CD14-positive monocyte (primary cell): ENCODE results near the gene KLF9. TPM values are rescaled to one million over a fixed set of nuclear protein-coding genes. Genes with fewer than 3 reads are reported as not detected.

Experiments
- DNase-seq, 3 donors: peaks; one replicate each; pipeline ENCODE4 v3.0.0-alpha.2; 2011 to 2022
- H2AFZ ChIP-seq: 2 replicates; pipeline ENCODE4 v1.6.0; 2012; ENCODE audit warnings: mild to moderate bottlenecking, low read depth, low read length, inconsistent platforms; ENCODE audit not compliant: insufficient read depth, poor library complexity, severe bottlenecking
- H3K27ac ChIP-seq, 2 donors: 1 replicate in 1 of 2; 2 replicates in 1 of 2; pipeline ENCODE4 v1.5.1; 2012 to 2013; ENCODE audit warnings: low read length in 2 of 2, control low read depth in 1 of 2, inconsistent platforms in 1 of 2, low read depth in 1 of 2, mild to moderate bottlenecking in 1 of 2
- H3K27me3 ChIP-seq, 2 donors: one replicate each; pipeline versions ENCODE4 v1.6.0 to v1.6.1; 2011 to 2013; ENCODE audit warnings: low read length in 2 of 2; ENCODE audit not compliant: control insufficient read depth in 2 of 2, insufficient read depth in 2 of 2
- H3K36me3 ChIP-seq, 2 donors: replicated peaks in 1 of 2; 1 replicate in 1 of 2; 2 replicates in 1 of 2; pipeline versions ENCODE4 v1.5.1 to v1.6.1; 2012 to 2013; ENCODE audit warnings: low read length in 2 of 2, control low read depth in 1 of 2, inconsistent platforms in 1 of 2, mild to moderate bottlenecking in 1 of 2; ENCODE audit not compliant: insufficient read depth in 2 of 2, control insufficient read depth in 1 of 2
- H3K4me1 ChIP-seq, 2 donors: 1 replicate in 1 of 2; 2 replicates in 1 of 2; pipeline versions ENCODE4 v1.5.1 to v1.6.1; 2012 to 2013; ENCODE audit warnings: low read length in 2 of 2, control low read depth in 1 of 2, inconsistent platforms in 1 of 2, mild to moderate bottlenecking in 1 of 2, moderate library complexity in 1 of 2; ENCODE audit not compliant: insufficient read depth in 2 of 2, control insufficient read depth in 1 of 2
- H3K4me2 ChIP-seq: replicated peaks from 2 replicates; pipeline ENCODE3; 2012; ENCODE audit warnings: low read length, moderate library complexity, mild to moderate bottlenecking; ENCODE audit not compliant: poor library complexity, severe bottlenecking; ENCODE audit errors: extremely low read depth
- H3K4me3 ChIP-seq, 3 experiments: fragments of 200-600 bp in 1 of 3; sonication (generic) in 1 of 3; replicated peaks in 1 of 3; 1 replicate in 2 of 3; 2 replicates in 1 of 3; pipeline ENCODE4 v1.5.1; 2011 to 2013; ENCODE audit warnings: low read length in 3 of 3, mild to moderate bottlenecking in 3 of 3, control low read depth in 2 of 3, low read depth in 2 of 3, inconsistent platforms in 1 of 3, moderate library complexity in 1 of 3
- H3K79me2 ChIP-seq: 2 replicates; pipeline ENCODE4 v1.6.0; 2012; ENCODE audit warnings: mild to moderate bottlenecking, control low read depth, inconsistent platforms, low read length, moderate library complexity; ENCODE audit not compliant: insufficient read depth
- H3K9ac ChIP-seq: 2 replicates; pipeline ENCODE4 v1.6.0; 2017; ENCODE audit warnings: low read length, mild to moderate bottlenecking; ENCODE audit not compliant: insufficient read depth, poor library complexity, severe bottlenecking
- H3K9me3 ChIP-seq, 2 donors: replicated peaks in 1 of 2; 1 replicate in 1 of 2; 2 replicates in 1 of 2; pipeline versions ENCODE4 v1.5.1 to v1.6.1; 2012 to 2013; ENCODE audit warnings: low read length in 2 of 2, control low read depth in 1 of 2; ENCODE audit not compliant: control insufficient read depth in 1 of 2, insufficient read depth in 1 of 2
- H4K20me1 ChIP-seq: 2 replicates; pipeline ENCODE4 v1.6.0; 2012; ENCODE audit warnings: mild to moderate bottlenecking, low read length, control low read depth, moderate library complexity; ENCODE audit not compliant: insufficient read depth
- H3K27ac Mint-ChIP-seq, 7 donors: one replicate each; pipeline ENCODE4 v1.8.0; 2020; ENCODE audit warnings: mild to moderate bottlenecking in 7 of 7, mixed read lengths in 7 of 7, moderate library complexity in 6 of 7, inconsistent platforms in 2 of 7
- H3K27me3 Mint-ChIP-seq, 3 donors: one replicate each; pipeline ENCODE4 v1.8.0; 2021 to 2022; ENCODE audit warnings: low read depth in 3 of 3, mild to moderate bottlenecking in 3 of 3, mixed read lengths in 3 of 3, moderate library complexity in 3 of 3, inconsistent platforms in 1 of 3
- H3K36me3 Mint-ChIP-seq, 2 donors: one replicate each; pipeline ENCODE4 v1.8.0; 2020; ENCODE audit warnings: mixed read lengths in 2 of 2, inconsistent platforms in 1 of 2, mild to moderate bottlenecking in 1 of 2
- H3K4me1 Mint-ChIP-seq: one replicate; pipeline ENCODE4 v1.8.0; 2020; ENCODE audit warnings: mild to moderate bottlenecking, mixed read lengths
- H3K4me3 Mint-ChIP-seq, 2 donors: one replicate each; pipeline ENCODE4 v1.8.0; 2020; ENCODE audit warnings: mild to moderate bottlenecking in 2 of 2, mixed read lengths in 2 of 2, moderate library complexity in 1 of 2
- H3K9me3 Mint-ChIP-seq, 7 donors: one replicate each; pipeline ENCODE4 v1.8.0; 2020 to 2022; ENCODE audit warnings: mixed read lengths in 7 of 7, mild to moderate bottlenecking in 6 of 7, moderate library complexity in 6 of 7, inconsistent platforms in 2 of 7
- WGBS: methylation state at CpG from one replicate; pipeline ENCODE4 v1.1.5; 2013; ENCODE audit warnings: missing lambda C conversion rate; ENCODE audit not compliant: insufficient coverage; 5-methylcytosine and 5-hydroxymethylcytosine counted together
- intact Hi-C, 2 donors: fragments of 100-400 bp; cut with micrococcal nuclease; formaldehyde crosslinking; loops; one replicate each; pipeline versions ENCODE4 v1.15.0 to v1.15.1; 2023
- polyA minus RNA-seq: library from RNA; depleted of rRNA, polyadenylated mRNA; stranded (reverse); fragments of >200 nt; gene quantifications from 2 replicates; pipeline ENCODE4 v1.2.3, GENCODE V29; 2012
- polyA plus RNA-seq, 3 donors: library from polyadenylated mRNA; depleted of rRNA in 1 of 3; unstranded in 2 of 3; stranded (reverse) in 1 of 3; fragments of 300-500 nt in 2 of 3; fragments of >200 nt in 1 of 3; fragmentation: Illumina TruSeq in 2 of 3; gene quantifications; 1 replicate in 2 of 3; 2 replicates in 1 of 3; pipeline ENCODE4 v1.2.3, GENCODE V29; 2012 to 2021
- total RNA-seq, 12 experiments: library from RNA in 1 of 12; stranded (reverse) in 1 of 12; fragments of 120-200 nt in 1 of 12; gene quantifications; one replicate each; pipeline ENCODE4 v1.2.4 and lab custom pipeline; 2013 to 2026; ENCODE audit warnings: mixed read lengths in 6 of 12, inconsistent platforms in 1 of 12
- TF ChIP-seq, protein P1 (sequence below): fragments of 200-600 bp; IDR thresholded peaks from one replicate; pipeline ENCODE4 v1.8.0; 2022; ENCODE audit warnings: antibody characterized with exemption, mild to moderate bottlenecking

KLF9 gene
- 12.1 TPM for total RNA-seq (2013)
- polyA plus RNA-seq (10 to 100 TPM in 1 of 3 donors, under 1 TPM in 2; 0.18 to 26.1 (median 0.72) TPM), polyA minus RNA-seq (16.9 and 22.8 TPM in 2 replicates), total RNA-seq (lab: John Stamatoyannopoulos, UW) (12.0 to 115 (median 76.2) reads per million in 11 experiments)

DNA sequence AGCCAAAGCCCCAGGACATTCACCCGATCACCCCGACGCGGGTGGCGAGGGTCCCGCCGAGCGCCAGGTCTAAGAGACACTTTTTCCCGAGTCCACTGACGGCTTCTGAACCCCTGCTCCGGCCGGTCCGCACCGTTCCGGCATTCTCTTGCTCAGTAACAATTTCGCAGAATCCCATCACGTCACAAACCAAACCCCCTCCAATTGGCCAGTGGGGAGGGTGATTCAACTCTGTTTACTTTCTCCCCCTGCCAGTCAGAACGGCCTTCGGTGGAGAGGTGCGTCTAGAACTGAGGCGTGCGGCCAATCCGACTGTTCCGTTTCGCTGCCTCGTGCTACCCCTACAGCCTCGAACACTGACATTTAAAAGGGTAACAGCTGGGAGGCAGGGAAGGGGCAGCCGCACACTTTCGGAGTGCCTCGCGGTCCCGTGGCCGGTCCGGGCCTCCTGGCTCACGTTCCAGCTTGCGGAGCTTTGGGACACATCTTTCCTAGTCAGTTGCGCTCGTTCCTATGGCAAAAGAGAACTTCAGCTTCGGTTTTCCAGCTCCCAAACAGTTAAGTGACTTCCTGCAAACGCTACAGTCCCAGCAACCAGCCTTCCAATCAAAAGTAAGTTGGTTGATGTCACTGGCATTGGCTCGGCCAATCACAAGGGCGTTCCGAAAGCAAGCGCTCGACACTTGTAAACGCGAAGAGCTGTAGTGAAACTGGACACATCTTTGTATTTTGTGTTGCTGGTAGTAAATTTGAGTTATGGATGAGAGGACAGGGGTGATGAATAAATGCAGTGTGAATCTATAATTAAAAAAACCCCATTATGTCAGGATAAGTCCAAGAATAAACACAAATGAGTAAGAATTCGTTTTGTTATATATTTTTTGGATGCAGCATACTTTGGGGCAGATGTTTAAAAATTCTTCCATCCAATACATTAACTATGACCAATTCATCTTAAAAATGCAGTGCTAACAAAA is at the start of gene KLF9:
TSS of gene KLF9 (minus strand) at position 859 of the 977 bp plus-strand sequence. CDS start 1,294 bp downstream, outside the sequence.
- TF ChIP-seq, protein P1, sequence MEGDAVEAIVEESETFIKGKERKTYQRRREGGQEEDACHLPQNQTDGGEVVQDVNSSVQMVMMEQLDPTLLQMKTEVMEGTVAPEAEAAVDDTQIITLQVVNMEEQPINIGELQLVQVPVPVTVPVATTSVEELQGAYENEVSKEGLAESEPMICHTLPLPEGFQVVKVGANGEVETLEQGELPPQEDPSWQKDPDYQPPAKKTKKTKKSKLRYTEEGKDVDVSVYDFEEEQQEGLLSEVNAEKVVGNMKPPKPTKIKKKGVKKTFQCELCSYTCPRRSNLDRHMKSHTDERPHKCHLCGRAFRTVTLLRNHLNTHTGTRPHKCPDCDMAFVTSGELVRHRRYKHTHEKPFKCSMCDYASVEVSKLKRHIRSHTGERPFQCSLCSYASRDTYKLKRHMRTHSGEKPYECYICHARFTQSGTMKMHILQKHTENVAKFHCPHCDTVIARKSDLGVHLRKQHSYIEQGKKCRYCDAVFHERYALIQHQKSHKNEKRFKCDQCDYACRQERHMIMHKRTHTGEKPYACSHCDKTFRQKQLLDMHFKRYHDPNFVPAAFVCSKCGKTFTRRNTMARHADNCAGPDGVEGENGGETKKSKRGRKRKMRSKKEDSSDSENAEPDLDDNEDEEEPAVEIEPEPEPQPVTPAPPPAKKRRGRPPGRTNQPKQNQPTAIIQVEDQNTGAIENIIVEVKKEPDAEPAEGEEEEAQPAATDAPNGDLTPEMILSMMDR = no peak
- H3K27me3 ChIP-seq = no peaks in the 10 kb centered on the region
- H2AFZ ChIP-seq = peak within 1 kb of the TSS; percentile 68
- Mint-ChIP-seq H3K4me3 (peak within 1 kb of the TSS; percentile 92 to 99), H3K27ac (peak within 1 kb of the TSS; percentile 98 to 100 (median 99)), H3K36me3 (peaks cover 0 to 1% of the 10 kb centered on the region in 2 donors), H3K4me1 (peaks cover 41% of the 10 kb centered on the region), H3K27me3 (peaks cover 0 to 4% (median 2%) of the 10 kb centered on the region in 3 donors), H3K9me3 (peaks cover 0 to 3% (median 0%) of the 10 kb centered on the region in 7 donors)
- peaks cover 28% of the 10 kb centered on the region for H4K20me1 ChIP-seq
- peak within 1 kb of the TSS; percentile 39 to 89 (median 89) for H3K4me3 ChIP-seq
- intact Hi-C loops = loop anchor here in 1 of 2 donors (5.0 kb wide), 1 partner anchor 477 kb away; no protein-coding TSS in a partner anchor
- H3K9me3 ChIP-seq = no peaks in the 10 kb centered on the region
- H3K36me3 ChIP-seq = no peaks in the 10 kb centered on the region
- H3K4me1 ChIP-seq = peaks cover 59 to 65% of the 10 kb centered on the region in 2 donors
- 0% methylated on average over 40 of the region's 48 CpGs for WGBS
- peak within 1 kb of the TSS; percentile 92 to 99 for H3K27ac ChIP-seq
- H3K4me2 ChIP-seq = peak within 1 kb of the TSS; percentile 91
- peaks cover 41% of the 10 kb centered on the region for H3K79me2 ChIP-seq
- H3K9ac ChIP-seq = peak within 1 kb of the TSS; percentile 89
- DNase-seq = peak; percentile 93 to 95 (median 94)

DNA sequence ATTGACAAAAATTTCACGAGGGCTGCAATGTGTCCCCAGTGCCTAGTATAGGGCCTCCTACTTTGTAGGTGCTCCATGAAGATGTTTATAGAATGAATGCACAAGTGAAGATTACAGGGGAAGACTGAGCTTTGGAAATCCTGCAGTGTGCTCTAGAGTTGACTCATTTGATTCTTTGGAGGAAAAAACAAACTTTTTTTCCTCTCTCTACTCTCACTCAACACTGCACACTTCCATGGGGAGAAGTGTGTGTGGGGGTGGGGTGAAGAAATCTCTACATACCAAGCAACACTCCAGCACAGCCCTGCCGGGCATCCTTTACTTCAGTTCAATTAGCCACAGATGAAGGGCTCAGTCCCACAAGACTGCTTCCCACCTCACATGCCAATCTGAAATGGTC is 49.4 kb upstream of the KLF9 start:
- intact Hi-C loops = no loop called here
- no peak overlapping the region for H3K9ac ChIP-seq
- H3K36me3 Mint-ChIP-seq = peaks cover 0 to 4% of the 10 kb centered on the region in 2 donors
- H3K4me3 Mint-ChIP-seq = no peak overlapping the region
- H3K4me3 ChIP-seq = no peak overlapping the region
- no peaks in the 10 kb centered on the region for H3K36me3 ChIP-seq
- no peaks in the 10 kb centered on the region for H3K79me2 ChIP-seq
- WGBS = 100% methylated on average over 1 of the region's 2 CpGs
- DNase-seq = no peak
- H4K20me1 ChIP-seq = no peaks in the 10 kb centered on the region
- H3K27ac Mint-ChIP-seq = no peak overlapping the region
- H3K27ac ChIP-seq = no peak overlapping the region
- TF ChIP-seq, protein P1 = no peak
- peaks cover 0 to 3% (median 2%) of the 10 kb centered on the region in 3 donors for H3K27me3 Mint-ChIP-seq
- peaks cover 14% of the 10 kb centered on the region for H3K4me1 Mint-ChIP-seq
- no peaks in the 10 kb centered on the region for H3K27me3 ChIP-seq
- no peaks in the 10 kb centered on the region for H3K9me3 ChIP-seq
- H3K4me2 ChIP-seq = no peak overlapping the region
- H3K9me3 Mint-ChIP-seq = peaks cover 0 to 3% (median 0%) of the 10 kb centered on the region in 7 donors
- no peak overlapping the region for H2AFZ ChIP-seq
- peaks cover 0 to 5% of the 10 kb centered on the region in 2 donors for H3K4me1 ChIP-seq
